Breast epithelium (tissue), 3 donors: Measurements from ENCODE around the gene TRPV4.

Experiments used
- POLR2A ChIP-seq: fragments of 450-650 bp; IDR thresholded peaks from one replicate; pipeline ENCODE4 v1.6.1; 2016; ENCODE audit warnings: antibody characterized with exemption, mild to moderate bottlenecking, moderate library complexity
- TF ChIP-seq, protein P1 (sequence below), 3 donors: fragments of 450-650 bp; IDR thresholded peaks; one replicate each; pipeline ENCODE4 v1.5.1; 2016 to 2017; ENCODE audit warnings: antibody characterized with exemption in 3 of 3, mild to moderate bottlenecking in 3 of 3, moderate library complexity in 3 of 3

GRCh38 chr12:109777544-109777943, 55.7 kb downstream of the TRPV4 start:
- TF ChIP-seq, protein P1, sequence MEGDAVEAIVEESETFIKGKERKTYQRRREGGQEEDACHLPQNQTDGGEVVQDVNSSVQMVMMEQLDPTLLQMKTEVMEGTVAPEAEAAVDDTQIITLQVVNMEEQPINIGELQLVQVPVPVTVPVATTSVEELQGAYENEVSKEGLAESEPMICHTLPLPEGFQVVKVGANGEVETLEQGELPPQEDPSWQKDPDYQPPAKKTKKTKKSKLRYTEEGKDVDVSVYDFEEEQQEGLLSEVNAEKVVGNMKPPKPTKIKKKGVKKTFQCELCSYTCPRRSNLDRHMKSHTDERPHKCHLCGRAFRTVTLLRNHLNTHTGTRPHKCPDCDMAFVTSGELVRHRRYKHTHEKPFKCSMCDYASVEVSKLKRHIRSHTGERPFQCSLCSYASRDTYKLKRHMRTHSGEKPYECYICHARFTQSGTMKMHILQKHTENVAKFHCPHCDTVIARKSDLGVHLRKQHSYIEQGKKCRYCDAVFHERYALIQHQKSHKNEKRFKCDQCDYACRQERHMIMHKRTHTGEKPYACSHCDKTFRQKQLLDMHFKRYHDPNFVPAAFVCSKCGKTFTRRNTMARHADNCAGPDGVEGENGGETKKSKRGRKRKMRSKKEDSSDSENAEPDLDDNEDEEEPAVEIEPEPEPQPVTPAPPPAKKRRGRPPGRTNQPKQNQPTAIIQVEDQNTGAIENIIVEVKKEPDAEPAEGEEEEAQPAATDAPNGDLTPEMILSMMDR (IDR thresholded peaks at IDR 0.05): no peak
- TF ChIP-seq POLR2A: no peak
